Skin of body (tissue), 2 donors: ENCODE results near the gene MAD2L1BP. TPM values are rescaled to one million over a fixed set of nuclear protein-coding genes. Genes with fewer than 3 reads are reported as not detected.
A peak's percentile ranks its signal among the peaks of the same experiment; 100 is the strongest.
"Not testable (repeated sequence)": the region's sequence is repeated elsewhere in the genome, so short reads cannot be mapped to it uniquely, and the experiment has no call there.

Source experiments
- DNase-seq: peaks from one replicate; lab custom pipeline; 2025; lab: John Stamatoyannopoulos, UW
- total RNA-seq: library from RNA; depleted of rRNA; stranded (reverse); fragments of >200 nt; gene quantifications from one replicate; pipeline ENCODE4 v1.2.3, GENCODE V29; 2014

Gene MAD2L1BP
- total RNA-seq, 1 donor from 2014 or later = 14.1 TPM

DNA sequence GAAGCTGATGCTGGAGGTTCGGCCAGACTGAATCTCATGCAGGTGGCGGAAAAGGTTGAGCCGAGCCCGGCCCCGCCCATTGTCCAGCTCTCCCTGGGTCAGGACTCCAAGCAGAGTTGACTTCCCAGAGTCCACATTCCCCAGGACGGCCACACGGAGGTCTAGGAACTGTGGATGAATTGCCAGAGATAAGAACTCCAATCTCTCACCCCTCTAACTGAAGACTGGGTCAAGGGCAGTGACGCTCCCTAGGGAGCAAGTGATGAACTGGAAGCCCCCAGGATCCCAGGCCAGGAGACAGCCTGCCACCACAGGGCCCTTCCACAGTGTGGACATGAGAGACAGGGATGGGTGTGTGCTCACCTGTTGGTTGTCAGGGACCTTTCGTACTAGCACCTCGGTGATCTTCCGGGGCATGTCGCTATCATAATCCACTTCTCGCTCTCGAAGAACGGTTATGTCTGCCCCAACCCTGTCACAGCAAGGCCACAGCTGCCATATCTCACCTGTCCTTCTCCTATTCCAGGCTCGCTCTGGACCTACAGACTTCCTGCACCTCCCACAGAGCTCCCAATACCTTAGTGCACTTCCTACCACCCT is 10.1 kb upstream of the MAD2L1BP start:
- DNase-seq = no peak

DNA sequence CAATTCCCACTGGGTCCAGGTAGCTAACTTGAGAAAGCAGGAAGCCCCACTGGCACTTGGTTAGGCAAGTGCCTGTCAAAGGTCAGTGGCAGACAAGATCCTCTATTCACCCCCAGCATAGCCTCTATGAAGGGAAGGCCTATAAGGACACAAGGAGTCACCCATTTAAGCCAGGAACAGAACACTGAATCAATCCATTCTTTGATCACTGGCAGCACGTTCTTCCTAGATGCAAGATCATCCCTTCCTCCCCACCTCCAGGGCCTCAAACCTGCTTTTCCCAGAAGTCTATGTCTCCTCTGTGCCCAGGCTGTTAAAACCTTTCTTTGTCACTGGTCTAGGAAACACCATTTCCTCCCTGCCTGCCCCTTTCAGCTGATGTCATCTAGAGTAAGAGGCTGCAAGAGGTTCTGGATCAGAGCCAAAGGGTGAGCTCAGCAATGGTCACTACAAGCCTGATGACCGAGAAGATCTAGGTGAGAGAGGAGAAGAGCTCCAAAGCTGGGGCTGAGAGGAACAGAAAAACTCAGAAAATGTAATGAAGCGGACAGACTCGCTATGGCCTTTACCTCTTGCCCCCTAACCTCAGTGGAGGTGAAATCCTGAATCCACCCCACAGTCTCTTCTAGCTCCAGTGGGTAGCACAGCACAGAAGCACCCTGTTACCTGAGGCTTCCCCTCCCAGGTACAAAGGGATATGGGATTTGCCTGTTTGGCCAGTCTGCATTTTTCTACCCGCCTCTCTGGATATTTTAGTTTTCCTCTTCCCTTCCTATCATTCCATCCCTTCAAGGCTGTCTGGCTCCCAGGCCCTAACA is 8.4 kb upstream of the MAD2L1BP start:
- DNase-seq = peak; percentile 71

DNA sequence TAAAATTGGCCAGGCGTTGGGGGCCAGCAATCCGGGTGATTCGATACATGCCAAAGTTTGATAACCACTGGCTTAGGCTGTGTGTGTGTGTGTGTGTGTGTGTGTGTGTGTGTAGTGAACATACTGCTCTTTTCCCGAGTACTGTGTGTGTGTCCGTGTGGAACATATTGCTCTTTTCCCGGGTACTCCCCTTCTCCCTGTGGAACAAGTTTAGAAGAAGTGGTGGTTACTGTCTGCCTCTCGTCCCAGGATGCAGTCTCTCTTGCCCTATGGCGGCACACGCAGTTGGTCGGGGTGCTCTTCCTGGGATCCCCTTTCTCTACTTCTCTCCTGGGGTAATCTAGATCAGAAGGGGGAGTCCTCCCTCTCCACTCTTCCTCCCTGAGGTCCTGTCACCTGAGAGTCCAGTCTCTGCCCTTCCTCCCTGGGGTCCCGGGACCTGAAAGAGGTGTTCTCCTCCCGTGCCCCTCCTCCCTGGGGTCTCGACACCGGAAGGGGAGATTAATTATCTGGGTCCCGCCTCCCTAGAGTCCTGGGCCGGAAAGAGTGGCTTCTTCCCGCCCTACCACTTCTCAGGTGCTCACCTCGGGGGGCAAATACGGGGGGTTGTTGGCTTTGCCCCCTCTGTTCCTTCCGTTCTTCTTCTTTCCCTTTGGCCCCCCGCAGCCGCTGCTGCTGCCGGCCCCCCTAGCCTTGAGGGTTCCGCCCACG is 7.1 kb upstream of the MAD2L1BP start:
- DNase-seq = no peak

DNA sequence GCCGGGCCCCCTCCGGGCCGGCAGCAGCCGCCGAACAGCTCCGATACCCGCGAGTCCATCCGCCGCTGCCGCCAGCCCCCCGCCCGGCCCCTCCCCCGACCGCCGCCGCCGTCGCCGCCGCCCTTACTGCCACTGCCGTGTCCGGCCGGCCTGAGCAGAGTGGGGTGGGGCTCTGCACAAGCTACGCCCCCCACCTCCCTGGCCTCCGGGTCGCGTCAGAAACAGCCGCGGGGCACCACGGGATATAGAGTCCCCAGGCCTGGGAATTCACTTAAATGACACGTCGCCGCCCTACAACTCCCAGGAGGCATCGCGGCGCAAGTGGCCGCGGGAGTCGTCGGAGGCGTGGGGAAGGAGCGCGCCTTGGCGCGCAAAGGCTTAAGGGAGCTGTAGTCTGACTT is 6.5 kb upstream of the MAD2L1BP start, which contains the start of gene GTPBP2:
TSS of gene GTPBP2 (minus strand) at position 161 of the 401 bp plus-strand sequence. CDS start at position 59, 102 bp downstream.
- peak; percentile 99 for DNase-seq

DNA sequence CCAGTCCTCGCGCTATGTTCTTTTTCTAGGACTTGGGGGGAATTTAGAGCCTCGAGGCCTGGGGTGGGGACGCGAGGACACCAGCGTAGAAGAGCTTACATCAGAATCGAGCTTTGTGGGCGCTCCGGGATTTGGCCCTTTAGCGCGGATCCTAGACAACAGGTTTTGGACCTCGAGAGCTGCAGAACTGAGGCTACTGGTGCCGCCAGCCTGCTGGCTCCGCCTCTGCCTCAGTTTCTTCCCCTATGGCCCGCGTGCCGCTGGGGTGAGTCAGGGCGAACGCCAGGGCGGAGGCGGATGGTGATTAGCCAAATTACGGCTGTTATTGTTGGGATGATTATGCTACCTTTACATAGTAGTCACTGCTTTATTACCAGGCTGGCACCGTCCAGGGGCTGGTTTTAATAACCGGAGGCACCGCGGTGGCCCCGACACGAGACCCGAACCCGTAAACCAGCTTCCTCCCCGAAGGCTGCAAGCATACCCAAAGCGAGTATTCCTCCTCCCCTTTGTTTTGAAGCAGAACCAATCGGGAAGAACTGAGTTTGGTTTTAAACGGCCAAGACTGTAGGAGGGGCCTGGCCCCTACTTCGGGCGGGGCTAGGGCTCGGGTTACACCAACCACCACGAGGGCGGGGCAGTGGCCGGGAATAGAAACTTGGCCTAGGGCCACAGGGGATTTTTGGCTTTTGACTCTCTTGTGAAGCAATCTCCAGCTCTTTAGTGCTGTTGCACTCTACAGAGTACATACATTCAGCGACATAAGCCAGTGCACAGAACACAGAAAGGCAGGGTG is 5.9 kb upstream of the MAD2L1BP start:
- DNase-seq = peak; percentile 98

DNA sequence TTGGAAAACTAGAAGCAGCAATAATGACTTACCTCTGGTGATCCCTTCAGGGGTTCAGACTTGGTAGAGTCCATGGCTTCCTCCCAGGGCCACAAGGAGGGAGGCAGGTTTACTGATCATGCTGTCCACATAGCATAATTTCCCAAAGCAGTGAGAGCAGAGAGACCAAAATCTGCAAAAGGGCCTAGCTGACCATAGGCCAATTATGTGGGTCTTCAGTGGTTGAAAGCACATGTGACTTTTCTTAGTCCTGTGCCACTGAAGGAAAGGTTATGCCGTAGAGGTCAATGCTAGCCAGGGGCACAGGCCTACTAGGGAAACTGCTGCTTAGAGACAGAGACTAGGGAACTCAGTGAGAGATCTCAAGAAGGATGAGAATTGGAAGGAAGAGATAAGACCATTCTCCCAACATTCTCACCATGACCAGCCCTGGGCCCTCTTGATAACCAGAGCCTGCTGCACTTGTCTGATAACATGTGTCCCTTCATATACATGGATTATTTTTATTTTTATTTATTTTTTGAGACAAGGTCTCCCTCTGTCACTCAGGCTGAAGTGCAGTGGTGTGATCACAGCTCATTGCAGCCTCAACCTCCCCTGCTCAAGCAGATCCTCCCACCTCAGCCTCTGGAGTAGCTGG is 4.5 kb upstream of the MAD2L1BP start:
- DNase-seq = no peak

DNA sequence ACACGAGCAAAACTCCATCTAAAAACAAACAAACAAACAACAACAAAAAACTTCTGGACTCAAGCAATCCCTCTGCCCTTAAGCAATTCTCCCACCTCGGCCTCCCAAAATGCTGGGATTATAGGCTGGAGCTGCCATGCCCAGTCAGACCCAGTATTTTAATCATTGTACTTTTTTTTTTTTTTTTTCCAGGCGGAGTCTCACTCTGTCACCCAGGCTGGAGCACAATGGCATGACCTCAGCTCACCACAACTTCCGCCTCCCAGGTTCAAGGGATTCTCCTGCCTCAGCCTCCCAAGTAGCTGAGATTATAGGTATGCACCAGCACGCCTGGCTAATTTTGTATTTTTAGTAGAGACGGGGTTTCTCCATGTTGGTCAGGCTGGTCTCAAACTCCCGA is 2.6 kb upstream of the MAD2L1BP start:
- not testable (repeated sequence) for DNase-seq

DNA sequence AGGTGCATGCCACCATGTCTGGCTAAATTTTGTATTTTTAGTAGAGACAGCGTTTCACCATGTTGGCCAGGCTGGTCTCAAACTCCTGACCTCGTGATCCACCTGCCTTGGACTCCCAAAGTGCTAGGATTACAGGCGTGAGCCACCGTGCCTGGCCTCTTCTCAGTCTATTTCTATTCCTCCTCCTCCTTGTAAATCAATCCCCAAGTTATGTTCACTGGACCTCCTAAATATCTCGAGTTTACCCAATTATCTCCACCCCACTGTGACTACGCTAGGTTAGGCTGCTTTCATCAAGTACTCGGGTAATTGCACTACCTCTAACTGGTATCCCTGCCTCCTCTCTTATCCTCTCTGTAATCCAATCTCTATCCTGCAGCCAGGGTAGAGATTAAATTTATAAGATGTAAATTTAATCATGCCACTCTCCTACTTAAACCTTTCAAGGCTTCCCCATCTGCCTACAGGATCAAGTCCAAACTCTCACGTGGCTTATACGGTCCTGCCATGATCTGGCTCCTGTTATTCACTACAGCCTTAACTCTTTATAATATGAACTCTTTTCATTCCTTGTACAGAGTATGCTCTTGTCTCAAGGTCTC is 837 bp upstream of the MAD2L1BP start:
- DNase-seq = no peak

DNA sequence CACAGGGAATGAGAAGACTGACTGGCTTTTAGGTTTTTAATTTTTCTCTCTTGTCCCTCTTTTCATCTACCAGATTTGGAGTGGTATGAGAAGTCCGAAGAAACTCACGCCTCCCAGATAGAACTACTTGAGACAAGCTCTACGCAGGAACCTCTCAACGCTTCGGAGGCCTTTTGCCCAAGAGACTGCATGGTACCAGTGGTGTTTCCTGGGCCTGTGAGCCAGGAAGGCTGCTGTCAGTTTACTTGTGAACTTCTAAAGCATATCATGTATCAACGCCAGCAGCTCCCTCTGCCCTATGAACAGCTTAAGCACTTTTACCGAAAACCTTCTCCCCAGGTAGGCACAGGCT is 644 bp downstream of the MAD2L1BP start:
- no peak for DNase-seq

DNA sequence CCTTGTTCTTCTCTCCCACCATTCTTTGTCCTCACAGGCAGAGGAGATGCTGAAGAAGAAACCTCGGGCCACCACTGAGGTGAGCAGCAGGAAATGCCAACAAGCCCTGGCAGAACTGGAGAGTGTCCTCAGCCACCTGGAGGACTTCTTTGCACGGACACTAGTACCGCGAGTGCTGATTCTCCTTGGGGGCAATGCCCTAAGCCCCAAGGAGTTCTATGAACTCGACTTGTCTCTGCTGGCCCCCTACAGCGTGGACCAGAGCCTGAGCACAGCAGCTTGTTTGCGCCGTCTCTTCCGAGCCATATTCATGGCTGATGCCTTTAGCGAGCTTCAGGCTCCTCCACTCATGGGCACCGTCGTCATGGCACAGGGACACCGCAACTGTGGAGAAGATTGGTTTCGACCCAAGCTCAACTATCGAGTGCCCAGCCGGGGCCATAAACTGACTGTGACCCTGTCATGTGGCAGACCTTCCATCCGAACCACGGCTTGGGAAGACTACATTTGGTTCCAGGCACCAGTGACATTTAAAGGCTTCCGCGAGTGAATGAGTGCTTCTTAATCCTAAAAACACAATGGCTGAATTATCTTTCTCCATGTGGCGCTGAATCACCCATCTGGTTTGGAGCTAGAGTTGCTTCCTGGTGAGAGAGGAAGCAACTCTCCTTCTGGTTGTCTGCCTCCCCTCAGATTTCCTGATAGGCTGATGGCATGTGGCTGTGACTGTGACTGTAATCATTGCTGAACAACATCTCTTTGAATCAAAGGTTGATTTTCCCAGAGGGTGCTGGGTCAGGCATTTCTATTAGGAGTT is 4.6 kb downstream of the MAD2L1BP start:
- no peak for DNase-seq

DNA sequence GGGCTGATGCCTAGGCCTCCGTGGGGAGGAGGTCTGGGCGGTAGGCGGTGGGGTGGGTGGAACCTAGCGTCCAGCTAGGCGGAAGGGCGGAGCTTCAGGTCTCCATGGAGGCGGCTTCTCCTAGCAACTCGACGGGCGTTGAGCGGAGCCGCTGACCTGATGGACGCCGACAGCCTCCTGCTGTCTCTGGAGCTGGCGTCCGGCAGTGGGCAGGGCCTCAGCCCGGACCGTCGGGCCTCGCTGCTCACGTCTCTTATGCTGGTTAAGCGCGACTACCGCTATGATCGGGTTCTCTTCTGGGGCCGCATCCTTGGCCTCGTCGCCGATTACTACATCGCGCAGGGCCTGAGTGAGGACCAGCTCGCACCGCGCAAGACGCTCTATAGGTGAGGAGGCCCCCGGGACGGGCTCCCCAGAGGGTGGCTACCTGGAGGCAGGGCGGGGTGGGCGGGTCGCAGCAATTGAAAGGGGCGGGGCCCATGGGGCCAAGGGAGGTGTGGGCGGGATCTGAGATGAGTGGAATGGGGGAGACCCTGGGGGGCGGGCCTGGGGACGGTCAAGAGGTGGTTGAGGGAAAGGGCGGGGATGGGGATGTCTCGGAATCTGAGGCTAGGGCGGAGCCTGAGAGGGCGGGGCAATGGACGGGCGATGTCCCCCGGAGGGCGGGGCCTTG is 9.4 kb downstream of the MAD2L1BP start, which contains the start of gene RSPH9:
TSS of gene RSPH9 (plus strand) at position 97 of the 673 bp plus-strand sequence. CDS start at position 160, 63 bp downstream.
- DNase-seq = peak; percentile 69

DNA sequence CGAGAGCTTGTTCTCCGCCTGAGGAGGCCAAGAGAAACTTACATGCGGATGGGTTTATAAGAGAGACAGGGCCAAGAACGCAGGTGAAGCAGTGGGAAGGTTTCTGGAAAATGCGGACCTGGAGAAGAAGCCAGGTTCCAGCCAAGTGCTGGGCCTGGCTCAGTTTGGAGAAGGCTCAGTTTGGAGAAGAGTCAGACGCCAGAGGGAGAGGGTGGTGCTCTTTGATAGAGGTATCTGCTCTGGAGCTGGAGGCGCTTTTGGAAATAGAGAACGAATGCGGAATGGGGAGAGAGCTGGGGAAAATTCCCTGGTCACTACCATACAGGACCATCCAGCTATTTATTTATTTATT is 9.9 kb downstream of the MAD2L1BP start:
- DNase-seq = no peak

DNA sequence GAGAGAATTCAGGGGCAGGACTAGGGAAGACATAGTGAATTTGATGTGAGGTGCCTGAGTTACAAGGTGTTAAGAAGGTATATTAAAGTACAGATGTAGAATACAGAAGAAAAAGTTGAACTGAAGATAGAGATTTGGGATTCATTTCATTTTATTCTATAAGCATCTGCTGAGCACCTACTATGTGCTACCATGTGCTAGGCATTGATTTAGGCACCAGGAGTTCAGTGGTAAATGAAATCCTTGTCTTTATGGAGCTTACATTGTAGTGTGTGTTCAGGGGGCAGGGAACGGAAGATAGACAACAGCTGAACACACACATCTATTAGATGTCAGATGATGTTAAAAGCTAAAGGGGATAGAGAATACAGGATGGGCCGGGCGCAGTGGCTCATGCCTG is 12.0 kb downstream of the MAD2L1BP start:
- DNase-seq = no peak

DNA sequence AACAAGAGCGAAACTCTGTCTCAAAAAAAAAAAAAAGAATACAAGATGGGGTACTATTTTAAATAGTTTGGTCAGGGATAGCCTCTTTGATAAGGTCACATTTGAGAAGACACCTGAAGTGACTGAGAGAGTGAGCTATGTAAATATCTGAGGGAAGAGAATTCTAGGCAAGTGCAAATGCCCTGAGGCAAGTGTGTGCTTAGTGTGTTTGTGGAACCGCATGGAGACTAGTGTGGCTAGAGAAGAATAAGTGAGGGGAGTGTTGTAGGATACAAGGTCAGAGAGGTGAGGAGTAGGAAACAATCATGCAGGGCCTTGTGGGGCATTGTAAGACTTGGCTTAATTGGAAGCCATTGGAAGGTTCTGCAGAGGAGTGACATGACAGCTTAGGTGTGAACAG is 12.6 kb downstream of the MAD2L1BP start:
- DNase-seq = no peak

DNA sequence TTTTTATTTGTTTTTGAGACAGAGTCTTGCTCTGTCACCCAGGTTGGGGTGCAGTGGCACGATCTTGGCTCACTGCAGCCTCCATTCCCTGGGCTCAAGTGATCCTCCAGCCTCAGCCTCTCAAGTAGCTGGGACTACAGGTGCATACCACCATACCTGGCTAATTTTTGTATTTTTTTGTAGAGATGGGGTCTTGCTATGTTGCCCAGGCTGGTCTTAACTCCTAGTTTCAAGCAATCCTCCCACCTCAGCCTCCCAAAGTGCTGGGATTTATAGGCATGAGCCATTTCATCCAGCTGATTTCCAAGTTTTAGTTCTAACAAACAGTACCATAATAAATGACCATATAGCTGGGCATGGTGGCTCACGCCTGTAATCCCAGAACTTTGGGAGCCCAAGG is 17.2 kb downstream of the MAD2L1BP start:
- not testable (repeated sequence) for DNase-seq

DNA sequence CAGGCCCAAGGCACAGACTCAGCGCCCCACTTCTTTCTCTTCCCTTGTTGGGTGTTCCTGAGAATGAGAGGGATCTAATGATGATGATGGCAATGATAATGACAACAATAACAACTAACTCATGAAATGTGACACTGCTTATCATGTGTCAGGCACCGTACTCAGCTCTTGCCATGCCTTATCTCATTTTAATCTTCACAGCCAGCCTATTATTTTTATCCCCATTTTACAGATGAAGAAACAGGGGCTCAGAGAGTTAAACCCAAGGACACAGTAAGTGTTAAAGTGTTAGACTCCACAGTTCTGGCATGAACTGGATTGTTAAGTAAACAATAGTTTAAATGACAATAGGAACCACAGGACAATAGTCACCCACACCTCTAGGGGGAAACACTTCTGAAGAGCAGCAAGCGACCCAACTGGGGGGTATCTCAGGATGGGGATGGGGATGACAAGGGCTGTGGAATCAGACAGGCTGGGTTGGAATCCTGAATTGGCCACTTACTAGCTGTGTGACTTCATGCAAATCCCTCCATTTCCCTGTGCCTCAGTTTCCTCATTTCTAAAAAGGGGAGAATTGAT is 21.7 kb downstream of the MAD2L1BP start:
- no peak for DNase-seq

DNA sequence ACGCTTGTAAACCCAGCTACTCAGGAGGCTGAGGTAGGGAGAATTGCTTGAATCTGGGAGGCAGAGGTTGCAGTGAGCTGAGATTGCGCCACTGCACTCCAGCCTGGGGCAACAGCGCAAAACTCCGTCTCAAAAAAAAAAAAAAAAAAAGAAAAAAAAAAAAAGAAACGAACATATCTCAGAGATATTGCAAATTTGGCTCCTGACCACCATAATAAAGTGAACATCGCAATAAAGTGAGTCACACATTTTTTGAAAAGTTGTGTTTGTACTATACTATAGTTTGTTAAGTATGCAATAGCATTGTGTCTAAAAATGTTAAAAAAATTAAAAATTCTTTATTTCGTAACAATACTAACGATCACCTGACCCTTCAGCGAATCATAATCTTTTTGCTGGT is 22.5 kb downstream of the MAD2L1BP start:
- no peak for DNase-seq

DNA sequence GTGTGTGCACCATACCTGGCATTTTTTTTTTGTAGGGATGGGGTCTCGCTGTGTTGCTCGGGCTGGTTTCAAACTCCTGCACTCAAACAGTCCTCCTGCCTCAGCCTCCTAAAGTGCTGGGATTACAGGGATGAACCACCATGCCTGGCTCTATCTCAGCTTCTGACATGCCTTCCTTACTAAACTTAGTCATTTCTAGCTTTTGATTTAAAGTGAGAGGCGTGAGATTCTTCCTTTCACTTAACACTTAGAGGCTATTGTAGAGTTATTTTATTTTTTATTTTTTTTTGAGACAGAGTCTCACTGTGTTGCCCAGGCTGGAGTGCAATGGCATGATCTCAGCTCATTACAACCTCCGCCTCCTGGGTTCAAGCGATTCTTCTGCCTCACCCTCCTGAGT is 27.3 kb downstream of the MAD2L1BP start:
- not testable (repeated sequence) for DNase-seq

DNA sequence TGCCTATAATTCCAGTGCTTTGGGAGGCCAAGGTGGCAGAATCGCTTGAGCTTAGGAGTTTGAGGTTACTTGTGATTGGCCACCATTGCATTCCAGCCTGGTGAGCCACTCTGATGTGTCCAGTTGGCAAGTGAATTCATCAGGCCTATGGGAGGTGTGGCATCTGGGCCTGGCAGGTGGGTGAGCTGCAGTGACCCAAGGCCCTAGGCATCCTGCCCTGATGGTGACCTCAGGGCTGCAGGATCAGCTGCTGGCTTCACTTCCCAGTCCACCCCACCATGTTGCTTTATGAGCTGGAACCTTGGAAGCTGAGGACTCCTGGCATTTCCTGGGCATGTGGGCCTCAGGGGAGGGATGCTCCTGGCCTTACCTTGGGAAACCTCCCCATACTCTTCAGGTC is 29.7 kb downstream of the MAD2L1BP start:
- DNase-seq = no peak
